Neuron (in vitro differentiated cells): ENCODE data around the gene ZNF610.
"Not testable (repeated sequence)": the region's sequence is repeated elsewhere in the genome, so short reads cannot be mapped to it uniquely, and the experiment has no call there.

ENCODE experiments used
- H2AFZ ChIP-seq: one replicate; pipeline ENCODE4 v1.6.1; 2013; ENCODE audit warnings: low read depth, mild to moderate bottlenecking, inconsistent platforms, low read length, moderate library complexity
- H3K27me3 ChIP-seq: one replicate; pipeline ENCODE4 v1.6.1; 2013; ENCODE audit warnings: low read length; ENCODE audit not compliant: insufficient read depth
- H3K36me3 ChIP-seq: one replicate; pipeline ENCODE4 v1.6.1; 2013; ENCODE audit warnings: low read length; ENCODE audit not compliant: insufficient read depth
- H3K4me1 ChIP-seq: one replicate; pipeline ENCODE4 v1.6.1; 2013; ENCODE audit warnings: low read length; ENCODE audit not compliant: insufficient read depth
- H3K4me3 ChIP-seq: 2 replicates; pipeline ENCODE4 v1.5.1; 2013; ENCODE audit warnings: mild to moderate bottlenecking, low read length, moderate library complexity
- H3K9me3 ChIP-seq: one replicate; pipeline ENCODE4 v1.6.1; 2013; ENCODE audit warnings: low read length

Gene ZNF610

DNA sequence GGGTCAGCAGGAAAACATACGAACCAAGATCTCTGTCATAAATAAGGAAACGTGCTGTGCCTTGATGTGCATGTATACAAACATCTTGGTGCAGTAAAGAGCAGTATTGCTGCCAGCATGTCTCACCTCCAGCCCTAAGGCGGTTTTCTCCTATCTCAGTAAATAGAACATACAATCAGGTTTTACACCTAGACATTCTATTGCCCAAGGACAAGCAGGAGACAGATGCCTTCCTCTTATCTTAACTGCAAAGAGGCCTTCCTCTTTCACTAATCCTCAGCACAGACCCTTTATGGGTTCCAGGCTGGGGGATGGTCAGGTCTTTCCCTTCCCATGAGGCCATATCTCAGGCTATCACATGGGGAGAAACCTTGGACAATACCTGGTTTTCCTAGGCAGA is 3.0 kb downstream of the ZNF610 start:
- peaks cover 18% of the 10 kb centered on the region for H3K36me3 ChIP-seq
- peaks cover 28% of the 10 kb centered on the region for H3K9me3 ChIP-seq
- H2AFZ ChIP-seq, H3K4me1 ChIP-seq, H3K27me3 ChIP-seq, H3K4me3 ChIP-seq: not testable (repeated sequence)

DNA sequence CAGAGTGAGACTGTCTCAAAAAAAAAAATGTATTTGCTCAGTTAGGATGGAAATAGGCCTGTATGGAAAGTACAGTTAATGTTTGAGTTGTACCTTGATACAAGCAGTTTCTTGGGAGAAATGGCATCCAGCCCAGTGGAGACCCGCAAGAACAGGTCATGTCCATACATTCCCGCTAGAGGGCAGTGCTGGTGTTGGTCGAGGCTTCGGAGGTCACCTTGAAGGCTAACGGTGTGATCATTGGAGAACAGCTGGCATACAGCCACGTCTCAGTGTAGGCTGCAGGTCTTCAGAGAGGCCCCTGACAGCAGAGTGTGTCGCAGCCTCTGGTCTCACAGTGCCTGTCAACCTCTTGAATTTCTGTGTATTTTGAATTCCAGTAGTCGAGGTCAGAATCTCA is 7.5 kb downstream of the ZNF610 start:
- Histone ChIP-seq H2AFZ (no peak overlapping the region), H3K27me3 (no peaks in the 10 kb centered on the region), H3K9me3 (peaks cover 35% of the 10 kb centered on the region), H3K4me1 (no peaks in the 10 kb centered on the region), H3K4me3 (no peak overlapping the region), H3K36me3 (peaks cover 35% of the 10 kb centered on the region)

DNA sequence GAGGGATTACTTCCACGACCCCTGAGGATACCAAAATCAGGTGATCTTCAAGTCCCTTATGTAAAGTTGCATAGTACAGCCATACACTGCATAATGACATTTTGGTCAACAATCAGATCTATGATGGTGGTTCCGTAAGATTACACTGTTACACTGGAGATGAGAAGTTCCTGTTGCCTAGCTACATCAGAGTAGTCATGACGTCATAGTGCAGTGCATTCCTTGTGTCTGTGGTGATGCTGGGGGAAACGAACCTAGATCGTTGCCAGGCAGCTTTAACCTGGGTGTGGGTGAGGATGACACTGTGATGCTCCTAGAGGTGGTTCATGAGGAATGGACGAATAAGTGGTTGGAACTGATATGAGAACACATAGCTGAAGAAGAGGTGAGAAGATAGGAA is 9.1 kb downstream of the ZNF610 start:
- Histone ChIP-seq H3K36me3 (peaks cover 49% of the 10 kb centered on the region), H3K4me3 (no peak overlapping the region), H3K9me3 (peaks cover 43% of the 10 kb centered on the region), H3K4me1 (no peaks in the 10 kb centered on the region), H3K27me3 (no peaks in the 10 kb centered on the region), H2AFZ (no peak overlapping the region)

DNA sequence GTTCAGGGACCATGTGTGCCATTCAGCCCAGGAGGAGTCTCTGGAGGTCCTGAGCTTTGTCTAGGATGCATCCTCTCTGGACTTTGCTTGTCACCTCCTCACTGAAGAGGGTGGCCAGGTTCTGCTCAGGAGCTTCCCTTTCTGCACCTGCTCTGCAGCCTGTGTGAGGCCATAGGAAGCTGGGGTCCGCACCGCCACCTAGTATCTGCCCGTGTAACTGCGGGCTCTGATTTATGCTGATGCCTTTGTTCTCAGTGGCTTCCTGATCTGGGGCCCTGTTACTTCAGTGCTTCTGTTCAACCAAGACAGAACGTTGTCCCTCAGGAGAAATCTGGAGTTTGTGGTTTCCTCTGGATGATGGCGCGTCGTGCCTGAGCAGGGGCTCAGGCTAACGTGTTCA is 15.5 kb downstream of the ZNF610 start:
- H3K27me3 ChIP-seq: no peaks in the 10 kb centered on the region
- H3K9me3 ChIP-seq: peaks cover 56% of the 10 kb centered on the region
- peaks cover 80% of the 10 kb centered on the region for H3K36me3 ChIP-seq
- no peaks in the 10 kb centered on the region for H3K4me1 ChIP-seq
- no peak overlapping the region for H3K4me3 ChIP-seq
- no peak overlapping the region for H2AFZ ChIP-seq

DNA sequence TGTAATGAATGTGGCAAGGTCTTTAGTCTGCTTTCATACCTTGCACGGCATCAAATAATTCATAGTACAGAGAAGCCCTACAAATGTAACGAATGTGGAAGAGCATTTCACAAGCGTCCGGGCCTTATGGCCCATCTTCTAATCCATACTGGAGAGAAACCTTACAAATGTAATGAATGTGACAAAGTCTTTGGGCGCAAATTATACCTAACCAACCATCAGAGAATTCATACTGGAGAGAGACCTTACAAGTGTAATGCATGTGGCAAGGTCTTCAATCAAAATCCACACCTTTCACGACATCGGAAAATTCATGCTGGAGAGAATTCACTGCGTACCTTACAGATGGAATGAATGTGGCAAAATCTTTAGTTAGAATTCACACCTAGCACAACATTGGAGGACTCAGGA is 30.4 kb downstream of the ZNF610 start:
- Histone ChIP-seq H3K27me3 (no peaks in the 10 kb centered on the region), H2AFZ (no peak overlapping the region), H3K36me3 (peaks cover 53% of the 10 kb centered on the region), H3K9me3 (peaks cover 61% of the 10 kb centered on the region), H3K4me1 (no peaks in the 10 kb centered on the region), H3K4me3 (no peak overlapping the region)

DNA sequence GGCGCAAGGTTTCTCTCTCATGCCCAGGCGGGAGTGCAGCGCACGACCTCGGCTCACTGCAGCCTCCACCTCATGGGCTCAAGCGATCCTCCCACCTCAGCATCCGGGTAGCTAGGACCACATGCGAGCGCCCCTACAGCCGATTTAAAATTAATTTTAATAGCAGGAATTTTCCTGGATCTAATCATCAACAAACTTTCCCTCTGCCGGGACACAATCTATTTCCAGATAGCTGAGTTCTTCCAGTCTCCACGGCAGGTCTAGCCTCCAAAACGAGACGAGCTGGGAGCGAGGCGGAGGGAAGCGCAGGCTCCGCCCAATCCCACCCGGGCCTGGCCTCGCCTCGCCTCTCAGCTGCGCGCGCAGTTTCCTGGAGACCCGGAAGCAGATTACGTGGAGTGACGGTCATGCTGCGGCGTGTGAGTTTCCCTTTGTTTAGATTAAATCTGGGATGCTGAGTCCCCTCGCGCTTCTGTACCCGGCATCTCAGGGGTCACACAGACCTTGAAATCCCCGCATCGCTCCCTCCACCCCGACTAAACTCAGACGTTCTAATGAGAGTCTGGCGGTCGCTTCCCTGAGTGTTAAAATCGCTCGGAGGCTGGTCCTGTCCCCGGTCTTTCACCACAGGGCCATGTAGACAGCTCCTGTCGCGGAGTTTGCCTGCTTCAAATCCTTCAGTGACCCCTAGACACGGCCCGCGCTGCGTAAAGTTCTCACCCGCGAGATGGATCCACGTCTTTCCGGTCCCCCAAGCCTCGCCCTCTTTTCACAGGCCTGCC is 33.7 kb downstream of the ZNF610 start, which contains the start of gene ZNF880:
Gene ZNF880, plus strand, starts transcription at position 365 of the 782 bp plus-strand sequence. Its CDS starts 43 bp downstream, at position 408.
- Histone ChIP-seq H3K4me3 (peak within 1 kb of the TSS; percentile 92), H3K36me3 (peaks cover 45% of the 10 kb centered on the region), H2AFZ (peak within 1 kb of the TSS; percentile 33), H3K27me3 (no peaks in the 10 kb centered on the region), H3K4me1 (no peaks in the 10 kb centered on the region), H3K9me3 (peaks cover 50% of the 10 kb centered on the region)

DNA sequence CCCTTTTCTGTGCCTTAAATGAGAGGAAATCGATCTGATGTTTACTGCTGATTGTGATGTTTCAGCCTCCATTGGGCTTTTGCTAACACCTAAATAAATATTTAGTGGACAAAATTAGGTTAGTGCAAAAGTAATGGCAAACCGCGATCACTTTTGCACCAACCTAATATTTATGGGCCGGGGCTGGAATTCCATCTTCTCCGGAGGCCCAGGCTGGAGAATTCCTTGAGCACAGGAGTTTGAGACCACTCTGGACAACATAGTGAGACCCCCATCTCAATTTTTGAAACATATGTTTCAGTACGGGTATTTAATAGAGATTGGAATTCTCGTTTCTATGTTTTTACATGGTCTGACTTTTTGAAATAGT is 34.3 kb downstream of the ZNF610 start:
- no peaks in the 10 kb centered on the region for H3K27me3 ChIP-seq
- H3K36me3 ChIP-seq: peaks cover 44% of the 10 kb centered on the region
- H3K4me3 ChIP-seq: peak overlapping the region; percentile 92
- peak overlapping the region; percentile 33 for H2AFZ ChIP-seq
- H3K4me1 ChIP-seq: no peaks in the 10 kb centered on the region
- H3K9me3 ChIP-seq: peaks cover 46% of the 10 kb centered on the region

DNA sequence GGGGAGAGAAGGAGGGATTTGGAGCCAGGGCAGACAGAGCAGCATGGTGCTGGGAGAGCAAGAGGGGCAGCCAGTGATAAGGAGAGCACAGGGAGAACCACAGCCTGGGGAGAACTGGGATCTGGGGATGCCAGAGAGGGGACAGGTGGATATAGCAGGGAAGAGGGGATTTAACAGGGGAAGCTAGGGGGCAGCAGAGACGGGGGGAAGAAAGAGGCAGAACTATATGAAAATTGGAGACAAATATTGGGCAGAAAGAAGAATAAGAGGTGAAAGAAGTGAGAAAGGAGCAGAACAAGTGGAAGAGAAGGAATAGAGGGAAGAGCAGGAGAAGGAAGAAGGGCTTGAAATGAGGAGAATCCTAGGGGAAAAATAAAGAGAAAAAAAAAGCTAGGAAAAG is 55.1 kb downstream of the ZNF610 start:
- no peaks in the 10 kb centered on the region for H3K27me3 ChIP-seq
- peaks cover 55% of the 10 kb centered on the region for H3K9me3 ChIP-seq
- H3K4me1 ChIP-seq: no peaks in the 10 kb centered on the region
- peaks cover 55% of the 10 kb centered on the region for H3K36me3 ChIP-seq
- no peak overlapping the region for H2AFZ ChIP-seq
- no peak overlapping the region for H3K4me3 ChIP-seq

DNA sequence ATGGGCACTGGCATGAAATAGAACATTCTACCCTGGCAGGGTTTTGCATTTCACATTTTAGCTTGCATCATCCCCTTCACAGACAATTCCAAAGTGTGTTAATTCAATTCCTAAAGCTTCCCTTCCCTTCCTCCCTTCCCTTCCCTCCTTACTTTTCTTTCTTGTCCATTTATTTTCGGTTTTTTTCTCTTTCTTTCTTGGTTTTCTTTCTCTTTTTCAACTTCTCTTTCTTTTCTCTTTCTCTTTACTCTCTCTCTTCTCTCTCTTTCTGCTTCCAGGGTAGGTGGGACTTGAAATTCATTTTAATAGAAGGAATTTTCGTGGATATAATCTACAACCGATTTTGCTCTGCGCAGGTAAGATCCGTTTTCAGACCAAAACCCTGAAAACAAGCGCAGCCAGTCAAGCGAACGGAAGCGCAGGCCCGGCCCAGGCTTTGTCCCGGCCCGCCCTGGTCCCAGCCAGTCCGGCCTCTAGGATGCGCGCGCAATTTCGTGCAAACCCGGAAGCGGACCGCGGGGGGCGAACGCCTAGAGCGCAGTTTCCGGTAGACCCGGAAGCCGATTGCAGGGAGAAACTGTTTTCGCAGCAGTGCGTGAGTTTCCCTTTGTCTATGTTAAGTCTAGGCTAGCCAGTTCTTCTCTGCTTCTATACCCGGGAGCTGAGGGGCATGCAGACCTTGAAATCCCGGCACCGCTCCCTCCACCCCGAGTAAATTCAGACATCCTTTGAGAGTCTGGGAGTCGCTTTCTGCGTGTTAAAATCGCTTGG is 61.5 kb downstream of the ZNF610 start, which contains the start of gene ZNF528:
Gene ZNF528, plus strand, starts transcription at position 540 of the 771 bp plus-strand sequence. CDS start 4,165 bp downstream, outside the sequence.
- H3K4me1 ChIP-seq: no peaks in the 10 kb centered on the region
- no peaks in the 10 kb centered on the region for H3K27me3 ChIP-seq
- no peak within 1 kb of the TSS for H2AFZ ChIP-seq
- H3K36me3 ChIP-seq: peaks cover 55% of the 10 kb centered on the region
- peak within 1 kb of the TSS; percentile 87 for H3K4me3 ChIP-seq
- H3K9me3 ChIP-seq: peaks cover 38% of the 10 kb centered on the region

DNA sequence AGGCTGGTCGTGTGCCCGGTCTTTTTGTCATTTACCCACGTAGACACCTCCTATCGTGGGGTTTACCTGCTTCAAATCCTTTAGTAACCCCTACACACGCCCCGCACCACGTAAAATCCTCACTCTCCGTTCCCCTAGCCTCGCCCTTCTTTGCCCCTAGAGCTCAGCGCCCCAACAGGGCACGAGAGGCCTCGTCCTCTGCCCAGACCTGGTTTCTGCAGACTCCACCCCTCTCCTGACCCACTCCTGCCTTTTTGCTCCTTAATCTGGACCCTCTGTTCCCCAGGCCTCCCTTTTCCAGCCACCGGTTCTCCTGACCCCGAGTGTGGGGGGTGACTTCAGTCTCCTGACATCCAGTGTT is 62.0 kb downstream of the ZNF610 start:
- peaks cover 58% of the 10 kb centered on the region for H3K36me3 ChIP-seq
- H3K4me1 ChIP-seq: no peaks in the 10 kb centered on the region
- H3K9me3 ChIP-seq: peaks cover 37% of the 10 kb centered on the region
- no peaks in the 10 kb centered on the region for H3K27me3 ChIP-seq
- peak overlapping the region; percentile 87 for H3K4me3 ChIP-seq
- H2AFZ ChIP-seq: no peak overlapping the region

DNA sequence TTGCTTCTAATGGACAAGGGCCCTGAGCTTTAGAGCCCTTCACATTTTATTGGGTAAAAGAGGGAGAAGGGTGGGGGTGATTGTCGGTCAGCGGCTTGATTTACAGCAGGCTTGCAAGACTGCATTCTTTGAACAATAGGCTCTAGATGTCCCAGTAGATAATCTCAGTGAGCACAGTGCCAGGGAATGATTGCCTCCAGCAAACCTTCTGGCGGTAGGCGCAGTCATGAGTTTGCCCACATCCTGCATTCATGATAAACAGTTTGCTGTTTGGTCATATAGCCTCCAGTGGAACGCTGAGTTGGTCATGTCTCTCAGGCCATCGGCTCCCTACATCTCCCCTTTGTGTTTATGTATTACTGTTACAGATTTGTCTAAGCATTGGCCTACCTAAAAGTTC is 74.2 kb downstream of the ZNF610 start:
- Histone ChIP-seq H3K4me3 (no peak overlapping the region), H2AFZ (no peak overlapping the region), H3K36me3 (peaks cover 61% of the 10 kb centered on the region), H3K9me3 (peaks cover 52% of the 10 kb centered on the region), H3K27me3 (no peaks in the 10 kb centered on the region), H3K4me1 (no peaks in the 10 kb centered on the region)

DNA sequence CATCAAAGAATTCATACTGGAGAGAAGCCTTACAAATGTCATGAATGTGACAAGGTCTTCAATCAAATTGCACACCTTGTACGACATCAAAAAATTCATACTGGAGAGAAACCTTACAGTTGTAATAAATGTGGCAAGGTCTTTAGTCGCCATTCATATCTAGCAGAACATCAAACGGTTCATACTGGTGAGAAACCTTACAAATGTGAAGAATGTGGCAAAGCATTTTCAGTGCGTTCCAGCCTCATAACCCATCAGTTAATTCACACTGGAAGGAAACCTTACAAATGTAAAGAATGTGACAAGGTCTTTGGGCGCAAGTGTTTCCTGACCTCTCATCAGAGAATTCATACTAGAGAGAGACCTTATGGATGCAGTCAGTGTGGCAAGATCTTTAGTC is 79.7 kb downstream of the ZNF610 start:
- H3K4me3 ChIP-seq: no peak overlapping the region
- no peaks in the 10 kb centered on the region for H3K27me3 ChIP-seq
- H3K36me3 ChIP-seq: peaks cover 16% of the 10 kb centered on the region
- H2AFZ ChIP-seq: no peak overlapping the region
- no peaks in the 10 kb centered on the region for H3K4me1 ChIP-seq
- peaks cover 46% of the 10 kb centered on the region for H3K9me3 ChIP-seq
